Activated T-cell treated with anti-CD3 and anti-CD28 coated beads, Interleukin-2, amount 50 U/mL, for 4 hours (primary cell): ENCODE results near the gene FILIP1L. TPM values are rescaled to one million over a fixed set of nuclear protein-coding genes. Genes with fewer than 3 reads are reported as not detected.

Source experiments
- ATAC-seq, 2 donors: fragments of 200-7000 bp; cut with Tn5 transposase; one replicate each; pipeline ENCODE4 v1.10.0; 2021
- DNase-seq: peaks from one replicate; pipeline ENCODE4 v3.0.0-alpha.2; 2020
- H3K27me3 Mint-ChIP-seq: one replicate; pipeline ENCODE4 v1.8.0; 2021; ENCODE audit warnings: low read depth, mixed read lengths
- H3K36me3 Mint-ChIP-seq: one replicate; pipeline ENCODE4 v1.8.0; 2022; ENCODE audit warnings: mixed read lengths; ENCODE audit not compliant: insufficient read depth
- H3K4me1 Mint-ChIP-seq: one replicate; pipeline ENCODE4 v1.8.0; 2021; ENCODE audit warnings: low read depth, mixed read lengths
- H3K4me3 Mint-ChIP-seq: one replicate; pipeline ENCODE4 v1.8.0; 2021; ENCODE audit warnings: mild to moderate bottlenecking, moderate library complexity, mixed read lengths
- H3K9me3 Mint-ChIP-seq: one replicate; pipeline ENCODE4 v1.8.0; 2021; ENCODE audit warnings: mixed read lengths
- total RNA-seq, 3 donors: library from RNA; stranded (reverse); gene quantifications; one replicate each; pipeline ENCODE4 v1.2.1, GENCODE V29; 2021

The FILIP1L gene
- total RNA-seq, 3 donors from 2014 or later = 0.08 to 0.28 TPM; not detected in 1

GRCh38 chr3:99938270-99938911 is 175.9 kb downstream of the FILIP1L start:
- Mint-ChIP-seq H3K27me3 (no peaks in the 10 kb centered on the region), H3K4me1 (peaks cover 13% of the 10 kb centered on the region)
- no peak for ATAC-seq

DNA sequence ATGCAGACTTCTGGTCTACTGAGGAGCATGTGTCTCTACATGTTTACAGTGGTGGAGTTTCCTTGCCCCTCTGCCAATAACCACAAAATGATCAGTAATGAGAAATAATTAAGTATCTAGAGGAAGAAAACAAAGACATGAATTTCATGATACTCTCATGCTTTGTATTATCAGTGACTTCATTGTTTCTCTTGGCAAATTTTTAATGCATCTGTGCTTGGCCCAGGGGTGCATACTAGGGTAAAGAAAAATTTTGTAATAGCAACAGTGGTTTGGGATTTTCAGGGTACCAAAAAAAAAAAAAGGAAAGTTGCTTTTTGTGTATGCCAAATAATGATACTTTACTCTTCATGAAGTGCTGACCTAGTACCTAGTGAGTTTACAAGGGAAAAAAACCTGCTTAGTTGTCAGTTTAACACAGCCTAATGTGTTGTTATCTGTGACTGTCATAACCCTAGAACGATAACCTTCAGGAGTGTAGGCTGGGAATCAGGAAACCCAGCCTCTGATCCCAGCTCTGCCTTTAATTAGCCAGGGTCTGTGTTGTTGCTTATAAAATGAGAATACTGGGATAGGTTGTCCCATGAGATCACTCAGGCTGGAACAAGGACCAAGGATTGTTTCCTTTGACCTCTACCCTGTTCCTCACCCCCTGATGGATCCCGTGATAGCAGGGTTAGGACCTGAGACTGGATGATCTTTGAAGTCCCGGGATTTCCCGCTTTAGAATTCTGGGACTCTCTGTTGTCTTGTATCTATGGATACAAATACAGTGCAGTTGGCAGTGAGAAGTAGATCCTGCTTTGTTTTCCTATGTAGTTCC is 179.1 kb downstream of the FILIP1L start:
- peaks cover 13% of the 10 kb centered on the region for H3K4me1 Mint-ChIP-seq
- peaks cover 13% of the 10 kb centered on the region for H3K36me3 Mint-ChIP-seq
- no peak for ATAC-seq
- no peaks in the 10 kb centered on the region for H3K27me3 Mint-ChIP-seq
- DNase-seq = no peak
- H3K9me3 Mint-ChIP-seq = no peaks in the 10 kb centered on the region
- no peak overlapping the region for H3K4me3 Mint-ChIP-seq

More at GRCh38 chr3:99938270-99938911, 175.9 kb downstream of the FILIP1L start:
- no peak for DNase-seq
- Mint-ChIP-seq H3K9me3 (no peaks in the 10 kb centered on the region), H3K4me3 (no peak overlapping the region), H3K36me3 (peaks cover 15% of the 10 kb centered on the region)

DNA sequence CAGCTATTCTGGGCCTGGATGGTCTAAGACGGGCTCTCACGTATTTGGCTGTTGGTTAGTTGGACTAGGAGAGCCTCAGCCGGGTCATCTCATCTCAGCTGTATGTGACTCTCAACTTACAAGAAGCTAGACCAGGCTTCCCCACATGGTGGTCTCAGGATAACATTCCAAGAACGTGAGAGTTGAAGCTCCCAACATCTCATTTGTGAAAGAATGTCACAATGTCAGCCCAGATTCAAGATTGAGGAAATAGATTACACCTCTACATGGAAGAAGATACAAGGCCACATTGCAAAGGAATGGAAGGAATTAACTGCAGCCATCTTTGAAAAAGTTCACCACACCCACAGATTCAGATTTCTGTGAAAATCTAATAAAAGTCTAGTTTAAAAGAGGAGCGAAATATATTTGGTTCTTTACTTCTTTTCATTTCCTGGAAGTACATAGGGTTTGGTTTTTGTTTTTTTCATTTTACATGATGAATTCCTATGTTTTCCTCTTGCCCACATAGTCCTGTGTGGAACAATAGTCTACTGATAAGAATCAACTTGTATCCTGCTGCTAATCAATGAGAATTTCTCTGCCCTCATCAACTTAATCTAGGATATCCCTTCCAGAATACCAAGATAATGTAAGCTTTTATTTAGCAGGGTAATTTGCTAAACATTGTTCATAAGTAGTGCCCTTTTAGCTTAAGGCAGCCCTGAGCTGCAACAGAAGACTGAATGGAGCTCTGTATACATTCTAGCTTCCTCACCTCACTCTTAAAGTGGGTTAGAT is 180.1 kb downstream of the FILIP1L start:
- H3K4me3 Mint-ChIP-seq = no peak overlapping the region
- H3K4me1 Mint-ChIP-seq = peaks cover 13% of the 10 kb centered on the region
- ATAC-seq (no peak), DNase-seq (no peak)
- H3K9me3 Mint-ChIP-seq = no peaks in the 10 kb centered on the region
- no peaks in the 10 kb centered on the region for H3K27me3 Mint-ChIP-seq
- H3K36me3 Mint-ChIP-seq = peaks cover 10% of the 10 kb centered on the region

GRCh38 chr3:99931059-99931458 is 183.2 kb downstream of the FILIP1L start:
- ATAC-seq (no peak), DNase-seq (no peak)
- H3K36me3 Mint-ChIP-seq = peaks cover 12% of the 10 kb centered on the region
- no peaks in the 10 kb centered on the region for H3K4me1 Mint-ChIP-seq
- no peak overlapping the region for H3K4me3 Mint-ChIP-seq
- no peaks in the 10 kb centered on the region for H3K27me3 Mint-ChIP-seq
- no peaks in the 10 kb centered on the region for H3K9me3 Mint-ChIP-seq

DNA sequence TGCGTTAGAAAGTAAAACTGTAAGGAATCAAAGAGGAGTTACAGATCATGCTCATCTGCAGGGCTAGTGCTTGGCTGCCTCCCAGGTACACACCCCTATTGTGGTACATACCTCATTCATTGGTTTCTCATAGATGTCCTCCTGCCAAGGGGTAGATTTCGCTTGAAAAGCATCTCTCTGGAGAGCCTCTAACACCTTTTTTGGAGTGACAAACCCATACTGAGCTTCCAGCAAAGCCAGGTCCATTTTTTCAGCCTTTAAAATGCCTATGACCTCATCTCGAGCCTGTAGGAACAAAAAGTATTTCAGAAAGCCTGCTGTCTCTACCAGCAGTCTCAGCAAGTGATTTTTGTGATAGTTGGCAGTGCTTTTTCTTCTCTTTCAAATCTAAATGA is 184.6 kb downstream of the FILIP1L start:
- ATAC-seq = no peak
- H3K4me1 Mint-ChIP-seq = no peaks in the 10 kb centered on the region
- H3K27me3 Mint-ChIP-seq = no peaks in the 10 kb centered on the region
- H3K36me3 Mint-ChIP-seq = peaks cover 14% of the 10 kb centered on the region
- H3K4me3 Mint-ChIP-seq = no peak overlapping the region
- no peaks in the 10 kb centered on the region for H3K9me3 Mint-ChIP-seq
- no peak for DNase-seq

GRCh38 chr3:99928771-99929744 is 185.2 kb downstream of the FILIP1L start:
- H3K27me3 Mint-ChIP-seq = no peaks in the 10 kb centered on the region
- no peak for DNase-seq
- ATAC-seq = no peak
- H3K4me3 Mint-ChIP-seq = no peak overlapping the region
- peaks cover 17% of the 10 kb centered on the region for H3K36me3 Mint-ChIP-seq
- no peaks in the 10 kb centered on the region for H3K4me1 Mint-ChIP-seq
- no peaks in the 10 kb centered on the region for H3K9me3 Mint-ChIP-seq

DNA sequence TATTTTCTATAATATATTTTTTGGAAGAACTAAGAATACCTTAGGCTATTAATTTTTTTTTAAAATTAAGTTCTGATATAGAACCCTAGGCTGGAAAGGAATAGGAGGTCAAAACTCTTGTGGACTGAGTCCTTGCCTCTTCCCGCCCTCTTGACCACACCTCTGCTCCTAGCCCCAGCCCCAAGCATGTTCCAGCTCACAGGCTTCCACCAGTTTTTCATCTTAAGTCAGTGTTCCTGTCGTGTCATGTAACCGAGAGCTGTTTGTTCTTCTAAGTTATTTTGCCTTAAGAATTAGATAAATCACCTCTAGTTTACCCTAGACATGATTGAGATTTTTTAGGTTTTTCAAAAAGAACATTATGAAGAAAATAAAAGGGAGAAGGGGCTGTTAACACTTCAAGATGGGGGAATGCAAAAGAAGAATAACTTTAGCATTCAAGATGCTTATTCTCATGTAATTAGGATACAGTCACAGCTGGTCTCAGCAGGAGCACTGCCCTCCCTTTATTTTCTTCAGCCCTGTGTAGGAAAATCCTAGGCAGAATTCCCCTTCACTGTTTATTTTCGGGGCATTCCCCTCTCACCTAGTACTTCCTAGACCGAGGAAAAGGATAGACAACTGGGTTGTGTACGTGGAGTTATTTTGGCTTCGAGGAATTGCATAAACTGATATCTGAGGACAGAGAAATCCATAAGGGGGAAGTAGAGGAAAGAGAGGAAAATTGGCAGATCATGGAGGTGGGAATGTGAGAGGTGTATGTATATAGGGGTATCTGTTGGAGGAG is 186.4 kb downstream of the FILIP1L start:
- H3K4me1 Mint-ChIP-seq = no peaks in the 10 kb centered on the region
- H3K27me3 Mint-ChIP-seq = no peaks in the 10 kb centered on the region
- ATAC-seq (no peak), DNase-seq (no peak)
- no peaks in the 10 kb centered on the region for H3K9me3 Mint-ChIP-seq
- peaks cover 22% of the 10 kb centered on the region for H3K36me3 Mint-ChIP-seq
- no peak overlapping the region for H3K4me3 Mint-ChIP-seq

- H3K4me1 Mint-ChIP-seq = peaks cover 5% of the 10 kb centered on the region
- no peaks in the 10 kb centered on the region for H3K9me3 Mint-ChIP-seq
- ATAC-seq = no peak
- H3K4me3 Mint-ChIP-seq = no peak overlapping the region
- H3K36me3 Mint-ChIP-seq = peaks cover 21% of the 10 kb centered on the region
- DNase-seq = no peak
- no peaks in the 10 kb centered on the region for H3K27me3 Mint-ChIP-seq
Measured at GRCh38 chr3:99925584-99926230, 188.6 kb downstream of the FILIP1L start.

- DNase-seq (no peak), ATAC-seq (no peak)
- Mint-ChIP-seq H3K27me3 (no peaks in the 10 kb centered on the region), H3K4me1 (peaks cover 5% of the 10 kb centered on the region), H3K36me3 (peaks cover 21% of the 10 kb centered on the region), H3K9me3 (no peaks in the 10 kb centered on the region), H3K4me3 (no peak overlapping the region)
Measured at GRCh38 chr3:99923873-99924272, 190.4 kb downstream of the FILIP1L start.

- H3K36me3 Mint-ChIP-seq = peaks cover 29% of the 10 kb centered on the region
- H3K9me3 Mint-ChIP-seq = no peaks in the 10 kb centered on the region
- H3K27me3 Mint-ChIP-seq = no peaks in the 10 kb centered on the region
- H3K4me3 Mint-ChIP-seq = no peak overlapping the region
- DNase-seq (no peak), ATAC-seq (no peak)
- peaks cover 5% of the 10 kb centered on the region for H3K4me1 Mint-ChIP-seq
Measured at GRCh38 chr3:99921986-99922385, 192.3 kb downstream of the FILIP1L start.

- Mint-ChIP-seq H3K4me1 (peaks cover 5% of the 10 kb centered on the region), H3K36me3 (peaks cover 27% of the 10 kb centered on the region), H3K27me3 (no peaks in the 10 kb centered on the region), H3K4me3 (no peak overlapping the region), H3K9me3 (no peaks in the 10 kb centered on the region)
- DNase-seq (no peak), ATAC-seq (no peak)
Measured at GRCh38 chr3:99921377-99921695, 193.0 kb downstream of the FILIP1L start.

DNA sequence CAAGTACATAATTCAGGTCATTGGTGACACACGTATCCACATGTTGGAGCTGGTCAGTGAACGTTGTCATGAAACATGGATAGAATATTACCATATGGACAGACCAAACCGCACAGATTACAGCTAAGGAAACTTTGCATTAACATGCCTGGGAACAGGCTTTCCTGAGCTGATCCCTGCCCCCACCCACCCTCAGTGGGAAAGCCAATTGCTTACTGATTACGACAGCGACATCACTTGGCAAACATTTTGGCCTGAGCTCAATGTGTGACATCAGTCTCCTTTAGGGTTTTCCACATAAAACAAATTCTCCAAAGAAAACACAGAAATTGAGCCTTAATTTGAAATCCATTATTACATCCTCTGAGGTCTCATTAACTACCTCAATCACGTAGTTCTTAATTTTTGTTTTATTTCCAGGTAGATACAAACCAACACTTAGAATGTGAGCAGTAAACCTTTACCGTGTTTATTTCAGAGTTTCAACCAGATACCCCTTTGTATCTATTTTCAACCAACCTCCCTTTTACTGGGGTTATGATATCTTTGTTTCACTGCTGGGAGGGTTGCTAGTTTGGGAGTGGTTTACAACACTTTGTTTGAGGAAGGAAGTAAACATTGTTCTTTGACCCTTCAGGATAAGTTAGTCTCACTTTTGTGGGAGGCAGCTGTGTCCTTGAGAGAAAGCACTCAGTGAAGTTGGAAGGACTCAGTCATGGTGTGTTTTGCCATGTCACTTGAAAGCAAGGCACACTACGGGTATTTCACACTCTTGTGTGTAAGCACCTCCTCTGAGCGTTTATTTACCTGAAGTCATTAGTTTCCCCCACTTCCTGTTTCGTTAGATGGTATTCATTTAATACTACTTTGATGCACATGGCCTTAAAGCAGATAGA is 193.6 kb downstream of the FILIP1L start:
- no peaks in the 10 kb centered on the region for H3K9me3 Mint-ChIP-seq
- no peaks in the 10 kb centered on the region for H3K27me3 Mint-ChIP-seq
- H3K4me3 Mint-ChIP-seq = no peak overlapping the region
- H3K4me1 Mint-ChIP-seq = peaks cover 5% of the 10 kb centered on the region
- no peak for DNase-seq
- peaks cover 27% of the 10 kb centered on the region for H3K36me3 Mint-ChIP-seq
- ATAC-seq = no peak
